PC-9 (cell line): ENCODE results near the gene PTPN23.

Source experiments
- CTCF ChIP-seq: fragments of 200-600 bp; sonication (generic); conservative IDR thresholded peaks from 2 replicates; pipeline ENCODE4 v1.6.1; 2017; ENCODE audit warnings: mixed run types, antibody characterized with exemption, mild to moderate bottlenecking, moderate library complexity
- EZH2 ChIP-seq: fragments of 200-600 bp; sonication (generic); IDR thresholded peaks from 2 replicates; pipeline ENCODE4 v1.8.0; 2017; ENCODE audit warnings: antibody characterized with exemption, low read depth

GRCh38 chr3:47419083-47420043 lies 38.5 kb downstream of the PTPN23 start:
- TF ChIP-seq CTCF (no peak), EZH2 (no peak)
